ENCODE results near the gene ZNF503.

DNA sequence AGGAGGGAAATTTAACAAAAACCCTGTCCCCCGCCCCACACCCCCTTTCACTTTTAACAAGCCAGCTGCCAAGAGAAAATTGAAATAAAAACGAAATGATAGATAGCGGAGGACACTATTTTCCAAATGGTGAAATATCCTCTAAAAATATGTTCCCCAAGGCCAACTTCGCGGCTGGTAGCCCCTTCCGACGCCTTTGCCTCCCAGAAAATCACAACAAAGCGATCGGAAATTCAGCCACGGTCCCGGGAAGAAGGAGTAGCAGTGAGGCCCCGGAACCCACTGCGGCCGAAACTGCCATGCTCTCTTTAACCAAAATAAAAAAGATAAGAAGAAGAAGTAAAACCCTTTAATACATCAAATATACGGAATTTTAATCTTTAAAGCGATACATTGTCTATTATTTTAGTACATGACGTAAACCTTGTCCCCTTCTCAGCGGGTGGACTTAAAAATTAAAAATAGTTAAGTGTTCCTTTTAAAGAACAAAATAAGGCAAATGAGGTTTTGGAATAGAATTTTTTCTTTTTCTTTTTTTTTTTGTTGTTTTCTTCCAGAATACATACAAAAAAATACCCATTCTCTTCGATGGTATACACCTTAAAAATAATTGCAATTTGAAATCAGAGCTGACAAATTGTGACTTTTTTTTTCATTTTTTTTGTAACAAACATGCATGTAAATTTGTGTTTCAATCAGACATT, 3.9 kb downstream of the ZNF503 start:
- TF ChIP-seq, protein P1, sequence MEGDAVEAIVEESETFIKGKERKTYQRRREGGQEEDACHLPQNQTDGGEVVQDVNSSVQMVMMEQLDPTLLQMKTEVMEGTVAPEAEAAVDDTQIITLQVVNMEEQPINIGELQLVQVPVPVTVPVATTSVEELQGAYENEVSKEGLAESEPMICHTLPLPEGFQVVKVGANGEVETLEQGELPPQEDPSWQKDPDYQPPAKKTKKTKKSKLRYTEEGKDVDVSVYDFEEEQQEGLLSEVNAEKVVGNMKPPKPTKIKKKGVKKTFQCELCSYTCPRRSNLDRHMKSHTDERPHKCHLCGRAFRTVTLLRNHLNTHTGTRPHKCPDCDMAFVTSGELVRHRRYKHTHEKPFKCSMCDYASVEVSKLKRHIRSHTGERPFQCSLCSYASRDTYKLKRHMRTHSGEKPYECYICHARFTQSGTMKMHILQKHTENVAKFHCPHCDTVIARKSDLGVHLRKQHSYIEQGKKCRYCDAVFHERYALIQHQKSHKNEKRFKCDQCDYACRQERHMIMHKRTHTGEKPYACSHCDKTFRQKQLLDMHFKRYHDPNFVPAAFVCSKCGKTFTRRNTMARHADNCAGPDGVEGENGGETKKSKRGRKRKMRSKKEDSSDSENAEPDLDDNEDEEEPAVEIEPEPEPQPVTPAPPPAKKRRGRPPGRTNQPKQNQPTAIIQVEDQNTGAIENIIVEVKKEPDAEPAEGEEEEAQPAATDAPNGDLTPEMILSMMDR (IDR thresholded peaks at IDR 0.05; ENCODE audit: low read depth, low read length): no peak
- no peak for TF ChIP-seq EZH2phosphoT487 (IDR thresholded peaks at IDR 0.05; ENCODE audit: low read depth)

Measured in OCI-LY3 (cell line).